ENCODE measurements around the gene TRUB2. TPM values are rescaled to one million over a fixed set of nuclear protein-coding genes. Genes with fewer than 3 reads are reported as not detected.

The TRUB2 gene
- total and polyA plus RNA-seq, 2 of the 13 experiments (the other 11 are each of a cell fraction or from before 2014, with no cell fraction given): 22.3 to 41.2 TPM

DNA sequence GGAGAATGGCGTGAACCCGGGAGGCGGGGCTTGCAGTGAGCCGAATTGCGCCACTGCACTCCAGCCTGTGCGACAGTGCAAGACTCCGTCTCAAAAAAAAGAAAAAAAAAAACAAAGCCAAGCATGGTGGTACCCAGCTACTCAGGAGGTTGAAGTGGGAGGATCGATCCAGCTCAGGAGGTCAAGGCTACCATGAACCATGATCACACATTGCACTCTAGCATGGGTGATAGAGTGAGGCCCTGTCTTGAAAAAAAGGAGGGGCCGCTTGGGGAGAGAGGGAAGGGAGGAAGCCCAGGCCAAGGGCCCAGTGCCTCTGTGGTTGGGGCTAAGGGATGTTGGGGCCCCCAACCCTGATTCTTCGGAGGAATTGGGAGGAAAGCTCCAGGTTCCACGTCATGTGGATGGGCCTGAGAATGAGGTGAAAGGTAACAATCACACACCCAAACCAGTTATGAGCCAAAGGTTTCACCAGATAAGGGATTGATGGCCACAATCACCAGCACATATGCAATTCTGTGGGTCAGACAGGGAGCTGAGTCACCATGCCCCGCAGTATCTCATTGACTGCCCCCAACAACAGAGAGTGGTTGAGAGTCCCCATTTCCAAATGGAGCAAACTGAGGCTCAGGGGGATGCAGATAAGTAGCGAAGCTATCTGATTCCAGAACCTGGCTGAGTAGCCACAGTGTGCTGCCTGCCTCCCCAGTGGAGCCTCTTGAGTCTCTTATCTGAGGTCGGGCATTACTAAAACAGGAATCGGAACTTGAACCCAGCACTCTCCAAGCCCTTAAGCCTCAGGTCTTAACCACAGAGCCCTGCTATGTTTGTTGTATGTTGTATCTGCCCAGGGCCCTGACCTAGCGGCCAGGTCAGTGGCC, 25.7 kb downstream of the TRUB2 start (continued):
- TF ChIP-seq ERF (CRISPR knock-in tag; IDR thresholded peaks at IDR 0.05): no peak
- TF ChIP-seq MTERF4 (CRISPR knock-in tag; IDR thresholded peaks at IDR 0.05): no peak
- no peak for TF ChIP-seq ESRRA (CRISPR knock-in tag; IDR thresholded peaks at IDR 0.05; ENCODE audit: low read depth)
- TF ChIP-seq ZBTB38 (CRISPR knock-in tag; IDR thresholded peaks at IDR 0.05): no peak
- 0 out of 2 replicates have a peak, but pooled peaks have one; percentile 2 for TF ChIP-seq MNT (IDR thresholded peaks at IDR 0.05)
- 0 out of 2 replicates have a peak, but pooled peaks have one; percentile 4 for TF ChIP-seq ZFX (CRISPR knock-in tag; IDR thresholded peaks at IDR 0.05; ENCODE audit: low read depth)
- TF ChIP-seq CCAR2 (optimal IDR thresholded peaks at IDR 0.05; ENCODE audit: low read depth, low read length): no peak
- no peak for TF ChIP-seq ZKSCAN8 (CRISPR knock-in tag; IDR thresholded peaks at IDR 0.05; ENCODE audit: borderline replicate concordance)
- peak; percentile 77 for TF ChIP-seq RARA (CRISPR knock-in tag; IDR thresholded peaks at IDR 0.05)
- TF ChIP-seq ZNF747 (CRISPR knock-in tag; IDR thresholded peaks at IDR 0.05; ENCODE audit: borderline replicate concordance): no peak
- peak; percentile 27 for TF ChIP-seq SAP130 (CRISPR knock-in tag; IDR thresholded peaks at IDR 0.05; ENCODE audit: low read depth)
- no peak for TF ChIP-seq ZFP90 (CRISPR knock-in tag; IDR thresholded peaks at IDR 0.05; ENCODE audit: borderline replicate concordance)
- peak; percentile 51; the same call in 1 of the 2 replicates for TF ChIP-seq CEBPB (IDR thresholded peaks at IDR 0.05; ENCODE audit: borderline replicate concordance, low read depth, low read length)
- peak; percentile 32; the same call in 1 of the 2 replicates for TF ChIP-seq SP5 (CRISPR knock-in tag; IDR thresholded peaks at IDR 0.05; ENCODE audit: borderline replicate concordance, low read depth)
- TF ChIP-seq HINFP (CRISPR knock-in tag; IDR thresholded peaks at IDR 0.05; ENCODE audit: low read depth): 0 out of 2 replicates have a peak, but pooled peaks have one; percentile 34
- TF ChIP-seq MEF2D (CRISPR knock-in tag; IDR thresholded peaks at IDR 0.05): no peak
- peak; percentile 27; the same call in 1 of the 2 replicates for TF ChIP-seq ZBTB7B (CRISPR knock-in tag; IDR thresholded peaks at IDR 0.05)
- no peak for TF ChIP-seq U2AF1 (optimal IDR thresholded peaks at IDR 0.05; ENCODE audit: low read depth, low read length)
- 0 out of 2 replicates have a peak, but pooled peaks have one; percentile 32 for TF ChIP-seq ZNF766 (CRISPR knock-in tag; IDR thresholded peaks at IDR 0.05; ENCODE audit: borderline replicate concordance)
- TF ChIP-seq KDM6A (CRISPR knock-in tag; IDR thresholded peaks at IDR 0.05; ENCODE audit: low read depth): 0 out of 2 replicates have a peak, but pooled peaks have one; percentile 23
- no peak for TF ChIP-seq EED (CRISPR knock-in tag; IDR thresholded peaks at IDR 0.05)
- TF ChIP-seq HNRNPH1 (optimal IDR thresholded peaks at IDR 0.05; ENCODE audit: low read depth, low read length): no peak
- no peak for TF ChIP-seq PCBP1 (IDR thresholded peaks at IDR 0.05; ENCODE audit: borderline replicate concordance, low read depth, low read length)
- TF ChIP-seq RBM22 (optimal IDR thresholded peaks at IDR 0.05; ENCODE audit: low read length): no peak
- TF ChIP-seq TAF1 (CRISPR knock-in tag; IDR thresholded peaks at IDR 0.05): peak; percentile 23; the same call in 1 of the 2 replicates
- peak; percentile 83 for TF ChIP-seq CEBPG (CRISPR knock-in tag; IDR thresholded peaks at IDR 0.05)
- no peak for TF ChIP-seq KAT7 (CRISPR knock-in tag; IDR thresholded peaks at IDR 0.05; ENCODE audit: borderline replicate concordance)
